Measurements from ENCODE around the gene OTOG. TPM values are rescaled to one million over a fixed set of nuclear protein-coding genes. Genes with fewer than 3 reads are reported as not detected.

Gene OTOG
- polyA plus RNA-seq, 1 experiment = not detected

GRCh38 chr11:17572791-17573460 is 25.9 kb downstream of the OTOG start:
- CTCF ChIA-PET = no interaction called here
- Histone ChIP-seq H3K27me3 (ENCODE audit: control insufficient read depth, insufficient read depth, low read length) (no peaks in the 10 kb centered on the region), H3K36me3 (ENCODE audit: control insufficient read depth, insufficient read depth, low read length) (no peaks in the 10 kb centered on the region), H3K4me3 (ENCODE audit: low read depth, low read length) (no peak overlapping the region)
- DNase-seq (ENCODE audit: low read depth) = no peak
- POLR2A ChIA-PET = no interaction called here
- no peak for TF ChIP-seq CTCF (IDR thresholded peaks at IDR 0.05; ENCODE audit: insufficient read depth, low read depth, low read length)

GRCh38 chr11:17573526-17573925 is 26.5 kb downstream of the OTOG start:
- no peaks in the 10 kb centered on the region for H3K27me3 ChIP-seq (ENCODE audit: control insufficient read depth, insufficient read depth, low read length)
- H3K36me3 ChIP-seq (ENCODE audit: control insufficient read depth, insufficient read depth, low read length) = no peaks in the 10 kb centered on the region
- DNase-seq (ENCODE audit: low read depth) = no peak
- no peak for TF ChIP-seq CTCF (IDR thresholded peaks at IDR 0.05; ENCODE audit: insufficient read depth, low read depth, low read length)
- POLR2A ChIA-PET = no interaction called here
- no peak overlapping the region for H3K4me3 ChIP-seq (ENCODE audit: low read depth, low read length)
- CTCF ChIA-PET = no interaction called here

GRCh38 chr11:17574141-17575091 is 27.4 kb downstream of the OTOG start:
- POLR2A ChIA-PET = no interaction called here
- TF ChIP-seq CTCF (IDR thresholded peaks at IDR 0.05; ENCODE audit: insufficient read depth, low read depth, low read length) = no peak
- no peak for DNase-seq (ENCODE audit: low read depth)
- H3K27me3 ChIP-seq (ENCODE audit: control insufficient read depth, insufficient read depth, low read length) = no peaks in the 10 kb centered on the region
- H3K36me3 ChIP-seq (ENCODE audit: control insufficient read depth, insufficient read depth, low read length) = no peaks in the 10 kb centered on the region
- H3K4me3 ChIP-seq (ENCODE audit: low read depth, low read length) = no peak overlapping the region
- CTCF ChIA-PET = no interaction called here

- Histone ChIP-seq H3K27me3 (ENCODE audit: control insufficient read depth, insufficient read depth, low read length) (no peaks in the 10 kb centered on the region; the same call in 1 of the 2 replicates), H3K36me3 (ENCODE audit: control insufficient read depth, insufficient read depth, low read length) (no peaks in the 10 kb centered on the region), H3K4me3 (ENCODE audit: low read depth, low read length) (no peak overlapping the region)
- ChIA-PET CTCF (no interaction called here), POLR2A (no interaction called here)
- no peak for DNase-seq (ENCODE audit: low read depth)
- TF ChIP-seq CTCF (IDR thresholded peaks at IDR 0.05; ENCODE audit: insufficient read depth, low read depth, low read length) = no peak
Measured at GRCh38 chr11:17575431-17576425, 28.7 kb downstream of the OTOG start.
